GM13976 (cell line): ENCODE results near the gene P2RX5.

Experiments used
- DNase-seq: peaks from one replicate; pipeline ENCODE4 v3.0.0; 2012; ENCODE audit warnings: low spot score
- in situ Hi-C: fragments of 300-500 bp; cut with MboI; formaldehyde crosslinking; loops from one replicate; pipeline ENCODE4 v1.12.0; 2022; ENCODE audit warnings: low sequenced_read_pairs, mixed read lengths, inconsistent platforms; ENCODE audit not compliant: unreplicated experiment
- TF ChIP-seq, protein P1 (sequence below): IDR thresholded peaks from 2 replicates; pipeline ENCODE4 v1.5.1; 2012; ENCODE audit warnings: borderline replicate concordance, mild to moderate bottlenecking; ENCODE audit not compliant: insufficient read depth; ENCODE audit errors: extremely low read depth, missing control alignments, control extremely low read depth

Gene P2RX5

DNA sequence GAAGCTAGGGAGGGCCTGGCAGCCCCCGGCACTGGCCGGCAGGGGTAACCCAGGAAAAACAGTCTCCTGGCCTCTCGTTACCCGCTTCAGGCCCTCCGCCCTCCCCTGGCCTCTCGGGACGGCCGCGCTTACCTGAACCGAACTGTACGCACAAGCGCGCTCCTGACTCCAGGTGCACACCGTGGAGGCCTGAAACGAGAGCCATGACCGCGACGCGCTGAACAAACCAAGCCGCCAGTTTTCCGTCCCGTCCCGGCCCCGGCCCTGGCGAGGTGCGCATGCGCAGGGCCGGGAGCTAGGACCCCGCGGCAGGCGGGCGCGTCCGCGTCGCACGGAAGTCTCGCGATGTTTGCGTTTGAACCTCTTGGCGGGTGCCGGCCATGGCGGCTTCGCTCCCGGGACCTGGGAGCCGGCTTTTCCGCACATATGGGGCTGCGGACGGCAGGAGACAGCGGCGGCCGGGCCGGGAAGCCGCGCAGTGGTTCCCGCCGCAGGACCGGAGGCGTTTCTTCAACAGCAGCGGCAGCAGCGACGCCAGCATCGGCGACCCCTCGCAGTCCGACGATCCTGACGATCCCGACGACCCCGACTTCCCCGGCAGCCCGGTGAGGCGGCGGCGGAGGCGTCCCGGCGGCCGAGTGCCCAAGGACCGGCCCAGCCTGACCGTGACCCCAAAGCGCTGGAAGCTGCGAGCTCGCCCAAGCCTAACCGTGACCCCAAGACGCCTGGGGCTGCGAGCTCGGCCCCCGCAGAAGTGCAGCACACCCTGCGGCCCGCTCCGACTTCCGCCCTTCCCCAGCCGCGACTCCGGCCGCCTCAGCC is 27.8 kb upstream of the P2RX5 start, which contains the start of gene HASPIN:
HASPIN (plus strand) TSS at position 348 of the 822 bp plus-strand sequence; CDS start at position 381, 33 bp downstream.
- in situ Hi-C loops = no loop called here
- peak; percentile 99 for DNase-seq
- TF ChIP-seq, protein P1, sequence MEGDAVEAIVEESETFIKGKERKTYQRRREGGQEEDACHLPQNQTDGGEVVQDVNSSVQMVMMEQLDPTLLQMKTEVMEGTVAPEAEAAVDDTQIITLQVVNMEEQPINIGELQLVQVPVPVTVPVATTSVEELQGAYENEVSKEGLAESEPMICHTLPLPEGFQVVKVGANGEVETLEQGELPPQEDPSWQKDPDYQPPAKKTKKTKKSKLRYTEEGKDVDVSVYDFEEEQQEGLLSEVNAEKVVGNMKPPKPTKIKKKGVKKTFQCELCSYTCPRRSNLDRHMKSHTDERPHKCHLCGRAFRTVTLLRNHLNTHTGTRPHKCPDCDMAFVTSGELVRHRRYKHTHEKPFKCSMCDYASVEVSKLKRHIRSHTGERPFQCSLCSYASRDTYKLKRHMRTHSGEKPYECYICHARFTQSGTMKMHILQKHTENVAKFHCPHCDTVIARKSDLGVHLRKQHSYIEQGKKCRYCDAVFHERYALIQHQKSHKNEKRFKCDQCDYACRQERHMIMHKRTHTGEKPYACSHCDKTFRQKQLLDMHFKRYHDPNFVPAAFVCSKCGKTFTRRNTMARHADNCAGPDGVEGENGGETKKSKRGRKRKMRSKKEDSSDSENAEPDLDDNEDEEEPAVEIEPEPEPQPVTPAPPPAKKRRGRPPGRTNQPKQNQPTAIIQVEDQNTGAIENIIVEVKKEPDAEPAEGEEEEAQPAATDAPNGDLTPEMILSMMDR = no peak

- no peak for DNase-seq
- in situ Hi-C loops = no loop called here
- TF ChIP-seq, protein P1 = no peak
These were observed 27.2 kb upstream of the P2RX5 start for GRCh38 chr17:3723188-3723555.

GRCh38 chr17:3722716-3723115 is 26.8 kb upstream of the P2RX5 start:
- in situ Hi-C loops = no loop called here
- TF ChIP-seq, protein P1 = no peak
- no peak for DNase-seq

DNA sequence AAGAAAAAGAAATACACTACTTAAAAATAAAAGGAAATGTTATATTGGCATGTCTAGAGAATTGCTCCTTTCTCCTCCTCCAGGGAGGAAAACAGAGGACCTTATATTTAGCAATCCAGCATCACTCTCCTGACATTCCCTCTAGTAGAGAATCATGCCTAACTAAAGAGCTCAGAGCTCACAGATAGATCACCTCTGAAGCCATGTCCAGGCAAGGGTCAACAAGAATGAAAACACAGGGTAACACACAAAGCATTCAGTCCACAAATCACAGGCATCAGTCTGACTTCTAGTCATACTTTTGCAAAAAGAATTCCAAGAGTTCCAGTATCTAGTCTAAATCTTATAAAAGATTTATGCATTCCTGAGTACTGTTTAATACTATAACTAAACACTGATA is 23.3 kb upstream of the P2RX5 start:
- no peak for DNase-seq
- in situ Hi-C loops = no loop called here
- TF ChIP-seq, protein P1 = no peak

DNA sequence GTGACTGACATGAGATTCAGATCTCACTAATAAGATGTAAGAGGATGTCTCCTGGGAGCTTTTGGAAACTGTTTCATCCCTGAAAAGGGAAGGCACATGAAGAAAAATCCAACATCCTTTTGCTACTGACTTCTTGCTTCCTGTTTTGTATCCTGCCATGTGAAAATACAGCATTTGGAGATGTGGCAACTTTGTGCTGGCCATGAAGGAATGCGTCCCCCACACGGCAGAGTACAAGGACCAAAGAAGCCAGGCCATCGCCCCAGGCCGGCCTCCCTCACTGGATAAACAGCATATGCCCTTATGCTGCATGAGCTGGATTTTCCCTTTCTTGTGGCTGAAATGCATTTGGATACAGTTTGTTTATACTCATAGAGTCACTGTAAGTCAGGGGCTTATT is 22.2 kb upstream of the P2RX5 start:
- in situ Hi-C loops = no loop called here
- TF ChIP-seq, protein P1 = no peak
- no peak for DNase-seq

DNA sequence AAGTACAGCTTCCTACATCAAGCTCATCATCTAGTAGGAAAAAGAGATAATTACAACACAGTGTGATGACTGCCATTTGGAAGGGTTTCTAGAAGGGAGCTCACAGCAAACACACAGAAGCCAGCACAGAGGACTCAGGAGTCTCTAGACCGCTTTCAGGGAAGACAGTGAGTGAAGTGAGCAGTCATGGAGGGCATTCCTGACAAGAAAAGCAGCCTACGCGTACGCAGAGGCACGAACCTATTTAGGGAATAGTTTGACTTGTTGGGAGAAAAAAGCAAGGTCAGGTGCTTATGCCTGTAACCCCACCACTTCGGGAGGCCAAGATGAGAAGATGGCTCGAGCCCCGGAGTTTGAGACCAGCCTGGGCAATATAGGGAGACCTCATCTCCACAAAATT is 19.3 kb upstream of the P2RX5 start:
- no peak for DNase-seq
- TF ChIP-seq, protein P1 = no peak
- in situ Hi-C loops = no loop called here
